Fibroblast of lung (primary cell): ENCODE data around the gene PSMG4. TPM values are rescaled to one million over a fixed set of nuclear protein-coding genes. Genes with fewer than 3 reads are reported as not detected.

ENCODE experiments used
- DNase-seq, 2 donors: peaks; one replicate each; pipeline versions ENCODE4 v3.0.0 to v3.0.0-alpha.2; 2010; ENCODE audit warnings: low read depth in 2 of 2
- H2AFZ ChIP-seq: 2 replicates; pipeline ENCODE4 v1.5.1; 2012; ENCODE audit warnings: low read length, control low read depth, inconsistent platforms
- H3K27ac ChIP-seq: 2 replicates; pipeline ENCODE4 v1.5.1; 2011; ENCODE audit warnings: low read length, control low read depth; ENCODE audit not compliant: insufficient read depth
- H3K27me3 ChIP-seq: 2 replicates; pipeline ENCODE4 v1.5.1; 2011; ENCODE audit warnings: mild to moderate bottlenecking, low read length; ENCODE audit not compliant: control insufficient read depth, insufficient read depth
- H3K36me3 ChIP-seq: 2 replicates; pipeline ENCODE4 v1.5.1; 2011; ENCODE audit warnings: low read length; ENCODE audit not compliant: control insufficient read depth, insufficient read depth
- H3K4me1 ChIP-seq: 2 replicates; pipeline ENCODE4 v1.5.1; 2011; ENCODE audit warnings: low read length; ENCODE audit not compliant: control insufficient read depth, insufficient read depth; ENCODE audit errors: extremely low read depth
- H3K4me2 ChIP-seq: 2 replicates; pipeline ENCODE4 v1.5.1; 2011; ENCODE audit warnings: low read length, control low read depth; ENCODE audit not compliant: insufficient read depth; ENCODE audit errors: extremely low read depth
- H3K4me3 ChIP-seq, 4 experiments: fragments of 200-600 bp in 1 of 4; sonication (generic) in 1 of 4; replicated peaks in 1 of 4; 2 replicates each; pipeline ENCODE4 v1.5.1; 2011 to 2016; ENCODE audit warnings: low read length in 4 of 4, low read depth in 3 of 4, mild to moderate bottlenecking in 3 of 4, control low read depth in 2 of 4, inconsistent platforms in 1 of 4, mixed read lengths in 1 of 4; ENCODE audit not compliant: insufficient read depth in 1 of 4; ENCODE audit errors: control extremely low read depth in 1 of 4
- H3K79me2 ChIP-seq: 2 replicates; pipeline ENCODE4 v1.5.1; 2012; ENCODE audit warnings: mild to moderate bottlenecking, low read length, inconsistent platforms; ENCODE audit not compliant: control insufficient read depth, insufficient read depth
- H3K9ac ChIP-seq: 2 replicates; pipeline ENCODE4 v1.5.1; 2011; ENCODE audit warnings: mild to moderate bottlenecking, low read length, control low read depth; ENCODE audit not compliant: insufficient read depth
- H3K9me3 ChIP-seq: 2 replicates; pipeline ENCODE4 v1.5.1; 2012; ENCODE audit warnings: low read depth, low read length; ENCODE audit not compliant: control insufficient read depth, insufficient read depth
- H4K20me1 ChIP-seq: 2 replicates; pipeline ENCODE4 v1.5.1; 2011; ENCODE audit warnings: low read length; ENCODE audit not compliant: control insufficient read depth, insufficient read depth; ENCODE audit errors: extremely low read depth
- EZH2 ChIP-seq: IDR thresholded peaks from 2 replicates; pipeline ENCODE4 v1.5.1; 2012; ENCODE audit warnings: low read length, control low read depth, mild to moderate bottlenecking; ENCODE audit errors: missing control alignments
- polyA plus RNA-seq, 2 donors: library from polyadenylated mRNA; depleted of rRNA in 1 of 2; stranded (reverse) in 1 of 2; unstranded in 1 of 2; fragments of >200 nt; gene quantifications; 2 replicates each; pipeline ENCODE4 v1.2.1, GENCODE V29; 2011 to 2012; ENCODE audit warnings: missing spikeins in 1 of 2
- total RNA-seq: library from RNA; depleted of rRNA; stranded (reverse); fragments of >200 nt; gene quantifications from 2 replicates; pipeline ENCODE4 v1.2.1, GENCODE V29; 2014
- TF ChIP-seq, protein P1 (sequence below), 2 donors: IDR thresholded peaks in 1 of 2; conservative IDR thresholded peaks in 1 of 2; 1 replicate in 1 of 2; 2 replicates in 1 of 2; pipeline ENCODE4 v1.5.1; 2011 to 2012; ENCODE audit warnings: low read length in 2 of 2, control low read depth in 1 of 2, inconsistent platforms in 1 of 2, low read depth in 1 of 2, mild to moderate bottlenecking in 1 of 2

Gene PSMG4
- total and polyA plus RNA-seq, 2 donors (not counting 1 experiment from before 2014, with no cell fraction given), result 12.5 to 34.2 TPM

GRCh38 chr6:3314176-3314575 is 55.4 kb downstream of the PSMG4 start:
- no peaks in the 10 kb centered on the region for H3K79me2 ChIP-seq
- no peaks in the 10 kb centered on the region for H3K9me3 ChIP-seq
- no peak for TF ChIP-seq EZH2
- TF ChIP-seq, protein P1, sequence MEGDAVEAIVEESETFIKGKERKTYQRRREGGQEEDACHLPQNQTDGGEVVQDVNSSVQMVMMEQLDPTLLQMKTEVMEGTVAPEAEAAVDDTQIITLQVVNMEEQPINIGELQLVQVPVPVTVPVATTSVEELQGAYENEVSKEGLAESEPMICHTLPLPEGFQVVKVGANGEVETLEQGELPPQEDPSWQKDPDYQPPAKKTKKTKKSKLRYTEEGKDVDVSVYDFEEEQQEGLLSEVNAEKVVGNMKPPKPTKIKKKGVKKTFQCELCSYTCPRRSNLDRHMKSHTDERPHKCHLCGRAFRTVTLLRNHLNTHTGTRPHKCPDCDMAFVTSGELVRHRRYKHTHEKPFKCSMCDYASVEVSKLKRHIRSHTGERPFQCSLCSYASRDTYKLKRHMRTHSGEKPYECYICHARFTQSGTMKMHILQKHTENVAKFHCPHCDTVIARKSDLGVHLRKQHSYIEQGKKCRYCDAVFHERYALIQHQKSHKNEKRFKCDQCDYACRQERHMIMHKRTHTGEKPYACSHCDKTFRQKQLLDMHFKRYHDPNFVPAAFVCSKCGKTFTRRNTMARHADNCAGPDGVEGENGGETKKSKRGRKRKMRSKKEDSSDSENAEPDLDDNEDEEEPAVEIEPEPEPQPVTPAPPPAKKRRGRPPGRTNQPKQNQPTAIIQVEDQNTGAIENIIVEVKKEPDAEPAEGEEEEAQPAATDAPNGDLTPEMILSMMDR (conservative IDR thresholded peaks at IDR 0.05 in 1 of 2, IDR thresholded peaks at IDR 0.05 in 1 of 2; ENCODE audit: low read depth in 1 of 2, low read length in 2 of 2), result no peak
- no peak overlapping the region for H2AFZ ChIP-seq
- H4K20me1 ChIP-seq, result no peaks in the 10 kb centered on the region
- H3K36me3 ChIP-seq, result no peaks in the 10 kb centered on the region
- no peak overlapping the region for H3K9ac ChIP-seq
- no peak overlapping the region for H3K4me2 ChIP-seq
- H3K4me3 ChIP-seq, result no peak overlapping the region
- no peak overlapping the region for H3K27ac ChIP-seq
- H3K27me3 ChIP-seq, result peaks cover 23% of the 10 kb centered on the region
- H3K4me1 ChIP-seq, result no peaks in the 10 kb centered on the region
- DNase-seq, result no peak

GRCh38 chr6:3314621-3315467 is 56.1 kb downstream of the PSMG4 start:
- no peak overlapping the region for H3K9ac ChIP-seq
- no peak overlapping the region for H3K27ac ChIP-seq
- no peak overlapping the region for H3K4me3 ChIP-seq
- no peaks in the 10 kb centered on the region for H3K4me1 ChIP-seq
- TF ChIP-seq EZH2, result no peak
- TF ChIP-seq, protein P1 (conservative IDR thresholded peaks at IDR 0.05 in 1 of 2, IDR thresholded peaks at IDR 0.05 in 1 of 2; ENCODE audit: low read depth in 1 of 2, low read length in 2 of 2), result no peak
- no peak overlapping the region for H2AFZ ChIP-seq
- H3K36me3 ChIP-seq, result no peaks in the 10 kb centered on the region
- H3K79me2 ChIP-seq, result no peaks in the 10 kb centered on the region
- H3K4me2 ChIP-seq, result no peak overlapping the region
- H3K9me3 ChIP-seq, result no peaks in the 10 kb centered on the region
- H4K20me1 ChIP-seq, result no peaks in the 10 kb centered on the region
- DNase-seq, result no peak
- peaks cover 24% of the 10 kb centered on the region for H3K27me3 ChIP-seq

- Histone ChIP-seq H3K9me3 (no peaks in the 10 kb centered on the region), H3K9ac (no peak overlapping the region), H3K36me3 (no peaks in the 10 kb centered on the region), H3K27ac (no peak overlapping the region), H3K4me2 (no peak overlapping the region), H2AFZ (no peak overlapping the region), H3K4me3 (no peak overlapping the region), H3K27me3 (peaks cover 24% of the 10 kb centered on the region), H3K79me2 (no peaks in the 10 kb centered on the region), H4K20me1 (no peaks in the 10 kb centered on the region), H3K4me1 (no peaks in the 10 kb centered on the region)
- DNase-seq, result no peak
- TF ChIP-seq, protein P1 (conservative IDR thresholded peaks at IDR 0.05 in 1 of 2, IDR thresholded peaks at IDR 0.05 in 1 of 2; ENCODE audit: low read depth in 1 of 2, low read length in 2 of 2), result no peak
- no peak for TF ChIP-seq EZH2
These were observed 57.1 kb downstream of the PSMG4 start for GRCh38 chr6:3315841-3316240.
